ENCODE results near the gene C1QTNF4.
A peak's percentile ranks its signal among the peaks of the same experiment; 100 is the strongest.

The C1QTNF4 gene

DNA sequence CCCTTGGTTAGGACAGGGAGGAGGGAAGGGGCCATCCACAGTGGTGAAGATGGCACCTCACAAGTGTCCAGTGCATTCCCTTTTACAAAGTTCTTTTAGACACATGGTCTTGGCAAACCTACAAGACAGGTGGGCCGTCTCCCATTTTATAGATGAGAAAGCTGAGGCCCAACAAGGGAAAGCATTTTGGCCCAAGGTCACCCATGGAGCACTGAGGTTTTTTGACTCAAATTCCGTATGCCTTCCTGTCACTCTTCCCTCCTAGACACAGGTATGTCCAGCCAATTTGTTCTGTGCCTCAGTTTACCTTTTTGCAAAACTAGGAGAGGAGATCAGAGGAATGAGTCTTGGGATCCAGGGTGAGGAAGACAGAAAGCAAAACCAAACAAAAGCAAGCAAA, 1.2 kb downstream of the C1QTNF4 start:
- DNase-seq (ENCODE audit: low read depth): no peak

DNA sequence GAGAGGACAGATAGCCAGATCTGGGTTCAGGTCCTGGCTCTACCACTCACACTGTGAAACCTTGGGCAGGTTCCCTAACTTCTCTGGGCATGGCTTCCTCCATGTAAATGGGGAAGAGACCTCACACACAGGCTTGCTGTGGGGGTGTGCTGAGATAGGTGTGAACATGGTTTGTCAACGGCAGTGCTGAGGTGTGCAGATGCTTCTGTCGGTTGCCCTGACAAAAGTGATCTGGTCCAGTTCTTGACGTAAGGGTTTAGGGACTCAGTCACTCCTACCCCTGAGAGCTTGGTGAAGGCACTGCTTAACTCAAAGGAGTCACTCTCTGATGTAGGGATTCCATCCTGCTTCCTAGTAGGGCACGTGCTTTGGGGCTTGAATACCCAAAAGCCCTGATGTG, 2.0 kb downstream of the C1QTNF4 start:
- no peak for DNase-seq (ENCODE audit: low read depth)

DNA sequence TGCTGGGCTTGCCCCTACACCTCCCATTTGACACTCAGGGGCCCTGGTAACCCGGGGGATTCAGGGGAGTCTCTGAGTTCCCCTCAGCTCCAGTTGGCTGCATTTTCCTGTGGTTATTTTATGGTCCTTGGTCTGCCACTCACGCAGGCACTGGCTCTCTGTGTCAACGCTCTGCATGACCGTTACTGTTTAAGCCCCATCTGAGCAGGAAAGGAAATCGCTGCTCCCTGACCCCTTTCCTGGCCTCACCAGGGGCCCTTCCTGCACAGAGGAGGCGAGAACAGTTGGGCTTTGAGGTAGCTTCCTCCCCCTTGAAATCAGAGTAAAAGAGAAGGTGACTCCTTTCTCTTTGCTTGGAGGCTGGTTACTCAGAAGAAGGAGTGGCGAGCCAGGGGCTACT, 2.4 kb downstream of the C1QTNF4 start:
- no peak for DNase-seq (ENCODE audit: low read depth)

DNA sequence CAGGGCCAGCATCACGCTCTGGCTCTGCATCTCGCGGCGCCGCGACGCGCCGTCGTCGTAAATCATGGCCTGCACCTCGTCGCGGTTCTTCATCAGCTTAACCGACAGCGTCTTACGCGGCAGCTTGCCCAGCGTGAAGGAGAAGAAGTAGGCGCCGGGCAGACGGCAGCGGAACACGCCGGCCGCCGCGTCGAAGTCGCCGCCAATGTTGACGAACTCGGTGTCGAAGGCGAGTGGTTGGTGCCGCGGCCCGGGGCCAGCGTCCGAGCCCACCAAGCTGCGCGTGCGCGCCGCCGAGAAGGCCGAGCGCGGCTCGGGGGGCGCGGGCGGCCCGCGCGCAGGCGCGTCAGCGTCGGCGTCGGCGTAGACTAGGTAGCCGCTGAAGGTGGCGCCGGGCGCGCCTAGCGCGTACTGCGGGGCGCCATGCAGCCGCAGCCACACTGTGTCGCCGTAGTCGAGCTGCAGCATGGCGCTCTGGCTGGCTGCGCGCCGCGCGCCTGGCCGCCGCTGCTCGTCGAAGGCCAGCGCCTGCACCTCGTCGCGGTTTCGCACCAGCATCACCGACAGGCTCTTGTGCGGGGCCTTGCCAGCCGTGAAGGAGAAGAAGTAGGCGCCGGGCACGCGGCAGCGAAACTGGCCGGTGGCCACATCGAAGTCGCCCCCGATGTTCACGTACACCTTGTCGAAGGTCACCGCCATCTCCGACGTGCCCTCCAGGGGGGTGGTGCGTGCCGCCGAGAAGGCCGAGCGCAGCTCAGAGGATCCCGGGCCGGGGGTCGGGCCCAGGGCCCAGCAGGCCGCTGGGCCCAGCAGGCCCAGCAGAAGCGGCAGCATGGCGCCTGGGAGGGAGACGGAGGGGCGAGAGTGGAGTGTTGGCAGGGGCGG, 4.0 kb downstream of the C1QTNF4 start:
- DNase-seq (ENCODE audit: low read depth): no peak

DNA sequence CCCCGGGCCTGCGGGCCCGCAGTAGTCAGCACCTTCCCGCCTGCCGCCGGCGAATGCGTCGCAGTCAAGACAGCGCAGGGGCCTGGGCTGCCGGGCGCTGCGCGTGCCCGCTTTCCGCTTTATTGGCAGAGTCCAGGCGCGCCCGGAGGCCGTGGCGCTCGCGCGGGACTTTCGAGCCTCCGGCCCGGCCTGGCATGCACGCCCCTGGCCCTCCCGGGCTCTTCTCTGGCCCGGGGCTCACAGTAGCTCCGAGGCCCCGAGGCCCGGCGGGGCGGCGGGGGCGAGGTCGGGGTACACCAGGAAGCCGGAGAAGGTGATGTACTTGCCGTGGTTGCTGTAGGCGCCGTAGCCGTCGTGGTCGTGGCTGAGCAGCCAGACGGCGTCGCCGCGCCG, 4.6 kb downstream of the C1QTNF4 start:
- no peak for DNase-seq (ENCODE audit: low read depth)

DNA sequence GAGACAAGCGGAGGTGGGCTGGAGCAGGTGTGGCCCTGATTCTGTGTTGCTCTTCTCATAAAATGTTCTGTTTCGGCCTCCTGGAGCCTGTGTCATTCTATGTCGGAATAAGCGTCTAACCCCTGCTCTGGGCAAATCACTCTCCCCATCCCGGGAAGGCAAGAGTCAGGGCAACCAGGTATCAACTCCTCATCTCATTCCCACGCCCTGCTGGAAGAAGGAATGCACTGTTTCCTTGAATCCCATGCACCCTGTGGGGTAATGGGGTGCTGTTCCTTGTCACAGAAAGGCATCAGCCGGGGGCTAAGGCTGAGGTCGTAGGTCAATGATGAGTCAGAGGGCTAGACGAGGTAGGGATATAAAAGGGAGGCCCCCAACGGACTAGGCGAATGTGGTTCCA, 5.1 kb downstream of the C1QTNF4 start:
- DNase-seq (ENCODE audit: low read depth): no peak

DNA sequence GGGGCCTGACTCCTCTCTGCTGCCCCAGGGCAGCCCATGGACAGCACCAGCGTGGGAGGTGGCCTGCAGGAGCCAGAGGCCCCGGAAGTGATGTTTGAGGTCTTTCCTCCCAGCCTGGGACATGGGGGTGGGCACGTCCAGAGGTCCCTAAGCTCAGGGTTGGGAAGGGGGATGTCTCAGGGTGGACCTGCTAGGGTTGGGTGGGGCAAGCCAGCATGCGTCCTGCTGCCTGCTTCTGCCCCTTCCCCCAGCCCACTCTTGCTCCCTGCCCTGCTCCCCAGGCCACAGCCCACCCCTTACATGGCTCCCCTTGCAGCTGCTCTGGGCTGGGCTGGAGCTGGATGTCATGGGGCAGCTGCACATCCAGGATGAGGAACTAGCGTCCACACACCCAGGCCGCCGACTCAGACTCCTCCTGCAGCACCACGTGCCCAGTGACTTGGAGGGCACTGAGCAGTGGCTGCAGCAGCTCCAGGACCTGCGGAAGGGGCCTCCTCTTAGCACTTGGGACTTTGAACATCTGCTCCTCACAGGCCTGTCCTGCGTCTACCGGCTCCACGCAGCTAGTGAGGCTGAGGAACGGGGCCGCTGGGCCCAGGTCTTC, 6.4 kb downstream of the C1QTNF4 start:
- DNase-seq (ENCODE audit: low read depth): no peak

DNA sequence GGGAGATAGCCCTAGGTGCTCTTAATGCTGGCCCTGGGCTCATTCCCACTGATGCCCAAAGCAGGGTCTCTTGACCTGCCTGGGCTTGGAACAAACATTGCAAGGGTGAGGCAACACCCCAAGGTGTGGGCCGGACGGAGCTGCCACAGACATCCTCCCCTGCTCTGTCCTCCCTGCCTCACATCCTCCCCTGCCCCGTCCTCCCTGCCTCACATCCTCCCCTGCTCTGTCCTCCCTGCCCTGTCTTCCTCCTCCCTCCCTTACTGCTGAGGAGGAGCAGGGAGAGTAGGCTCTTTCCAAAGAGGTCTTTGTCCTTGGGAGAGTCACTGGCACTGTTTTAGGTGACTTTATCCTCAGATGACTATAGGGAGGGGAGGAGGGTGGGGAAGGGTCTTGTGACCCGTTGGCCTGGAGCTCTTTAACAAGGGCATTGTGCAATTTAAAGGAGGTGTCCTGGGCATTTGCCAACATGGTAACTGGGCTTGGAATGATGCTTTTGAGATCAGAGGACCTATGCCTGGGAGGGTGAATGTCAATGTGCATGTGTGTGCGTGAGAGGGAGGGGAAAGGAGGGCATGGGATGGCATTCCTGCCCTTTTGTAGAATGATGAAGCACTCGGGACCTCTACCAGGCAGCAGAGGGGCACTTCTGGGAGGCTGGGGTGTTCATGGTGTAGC, 7.0 kb downstream of the C1QTNF4 start:
- DNase-seq (ENCODE audit: low read depth): no peak

DNA sequence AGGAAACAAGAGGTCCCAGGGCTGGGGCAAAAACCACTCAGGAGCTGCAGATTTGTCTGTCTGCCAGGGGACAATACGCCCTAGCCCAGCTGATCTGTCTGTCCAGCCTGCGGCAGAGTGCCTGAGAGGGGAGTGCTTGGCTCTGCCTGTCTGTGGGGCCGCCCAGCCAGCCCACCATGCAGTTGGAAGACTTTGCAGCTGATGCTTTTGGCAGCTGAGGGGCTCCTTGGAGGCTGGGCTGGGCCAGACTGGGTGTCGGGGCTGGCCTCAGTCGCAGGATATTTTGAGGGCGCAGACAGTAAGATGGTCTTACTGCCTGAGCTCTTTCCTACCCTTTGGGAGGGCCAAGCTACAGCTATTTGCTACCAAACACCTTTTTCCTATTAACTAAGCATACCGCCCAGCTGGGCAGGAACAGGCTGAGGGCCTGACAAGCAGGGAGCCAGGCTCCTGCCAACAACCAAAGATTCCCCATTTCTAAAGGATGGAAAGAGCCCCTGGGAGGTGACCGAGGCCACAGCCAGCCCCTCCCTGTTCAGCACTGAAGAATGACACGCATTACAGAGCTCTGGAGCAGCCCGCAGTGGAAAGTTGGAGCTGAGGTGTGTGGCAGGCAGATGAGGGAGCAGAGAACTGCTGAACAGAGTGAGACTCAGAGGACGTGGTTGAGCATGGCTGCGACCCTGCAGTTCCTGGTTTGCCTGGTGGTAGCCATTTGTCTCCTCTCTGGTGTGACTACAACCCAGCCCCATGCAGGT, 7.9 kb downstream of the C1QTNF4 start, which contains the start of gene FAM180B:
Gene FAM180B, plus strand, starts transcription at position 581 of the 758 bp plus-strand sequence. Its CDS starts 91 bp downstream, at position 672.
- no peak for DNase-seq (ENCODE audit: low read depth)

DNA sequence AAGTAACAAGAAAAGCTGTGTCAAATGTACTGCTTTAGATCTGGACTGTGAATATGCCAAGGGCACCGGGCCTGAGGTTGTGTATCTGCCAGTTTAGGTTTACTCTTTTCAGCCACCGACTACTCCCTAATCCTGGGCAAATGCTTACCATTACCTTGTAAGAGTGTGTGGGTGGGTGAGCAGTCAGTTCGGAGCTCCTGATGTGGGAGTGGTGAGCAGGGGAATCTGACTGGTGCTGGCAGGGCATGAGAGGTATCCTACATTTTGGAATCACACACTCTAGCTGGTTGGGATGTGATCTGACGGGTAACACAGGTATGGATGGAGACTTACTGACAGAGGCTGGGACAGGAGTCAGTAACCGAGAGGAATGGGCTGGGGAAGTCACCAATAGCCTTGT, 10.4 kb downstream of the C1QTNF4 start:
- no peak for DNase-seq (ENCODE audit: low read depth)

DNA sequence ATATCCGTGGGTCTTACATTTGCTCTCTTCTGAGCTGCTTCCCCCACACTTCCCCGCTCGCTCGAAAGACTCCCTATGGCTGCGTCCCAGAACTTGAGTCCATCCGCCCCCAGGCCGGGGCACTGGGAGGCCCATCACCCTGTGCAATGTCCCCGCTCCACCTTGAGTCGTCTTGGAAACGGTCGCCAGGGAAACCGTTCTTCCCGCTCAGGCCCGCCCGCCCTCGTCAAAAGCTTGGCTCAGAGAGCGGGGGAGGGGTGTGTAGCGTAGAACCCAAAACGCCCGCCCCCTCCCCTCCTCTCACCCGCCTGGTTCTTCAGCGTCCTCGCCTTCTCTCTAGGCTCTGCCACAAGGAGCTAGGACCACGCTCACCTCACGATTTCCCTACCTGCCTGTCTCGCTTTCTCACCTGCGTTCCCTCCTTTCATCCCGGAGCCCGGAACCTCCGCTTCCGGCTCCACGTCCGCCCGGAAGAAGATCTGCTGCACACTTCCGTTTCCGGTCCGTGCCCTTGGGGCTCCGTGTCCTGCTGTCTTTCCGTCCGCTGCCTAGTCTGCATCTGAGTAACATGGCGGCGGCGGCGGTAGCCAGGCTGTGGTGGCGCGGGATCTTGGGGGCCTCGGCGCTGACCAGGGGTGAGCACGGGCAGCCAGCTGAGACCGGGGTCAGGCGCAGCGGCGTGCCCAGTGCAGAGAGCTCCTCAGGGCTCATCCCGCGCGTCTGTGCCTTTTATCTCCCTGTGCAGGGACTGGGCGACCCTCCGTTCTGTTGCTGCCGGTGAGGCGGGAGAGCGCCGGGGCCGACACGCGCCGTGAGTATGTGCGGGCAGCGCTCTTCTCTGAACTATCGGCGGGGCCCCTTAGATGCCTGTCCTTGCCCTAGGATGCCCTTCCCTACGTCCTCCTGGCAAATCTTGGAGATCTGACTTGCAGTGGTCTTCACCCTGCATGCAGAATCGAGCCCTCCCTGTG, 15.4 kb downstream of the C1QTNF4 start, which contains the start of the genes KBTBD4 and NDUFS3:
Gene KBTBD4, minus strand, starts transcription at position 447 of the 971 bp plus-strand sequence. Its CDS starts 19 bp downstream, at position 428.
Gene NDUFS3, plus strand, starts transcription at position 551 of the 971 bp plus-strand sequence. Its CDS starts 18 bp downstream, at position 569.
- DNase-seq (ENCODE audit: low read depth): peak; percentile 82

DNA sequence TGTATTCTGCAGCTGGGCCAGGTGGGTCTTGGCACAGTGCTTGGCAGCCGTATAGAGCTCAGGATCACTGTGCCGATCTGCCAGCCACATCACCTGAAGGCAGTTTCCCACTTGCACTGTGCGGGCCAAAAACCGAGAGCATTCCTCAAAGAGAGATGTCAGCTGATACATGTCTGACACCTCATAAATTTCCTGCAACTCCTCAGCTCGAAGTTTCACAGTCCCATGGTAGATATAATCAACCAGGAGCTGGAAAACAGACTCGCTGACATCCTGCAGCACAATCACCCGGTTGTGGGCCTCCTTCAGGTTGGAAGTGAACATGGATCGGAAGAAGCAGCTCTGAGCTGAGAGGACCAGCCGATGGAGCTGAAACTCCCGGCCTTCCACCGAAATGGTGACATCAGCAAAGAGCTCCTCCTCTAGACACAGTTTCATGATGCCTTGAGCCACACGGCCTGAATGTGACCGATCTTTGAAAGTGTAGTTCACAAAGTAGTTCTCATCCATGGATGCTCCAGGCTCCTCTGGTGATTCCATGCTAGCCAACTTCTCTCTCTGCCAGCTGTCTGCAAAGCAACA, 16.7 kb downstream of the C1QTNF4 start:
- no peak for DNase-seq (ENCODE audit: low read depth)

DNA sequence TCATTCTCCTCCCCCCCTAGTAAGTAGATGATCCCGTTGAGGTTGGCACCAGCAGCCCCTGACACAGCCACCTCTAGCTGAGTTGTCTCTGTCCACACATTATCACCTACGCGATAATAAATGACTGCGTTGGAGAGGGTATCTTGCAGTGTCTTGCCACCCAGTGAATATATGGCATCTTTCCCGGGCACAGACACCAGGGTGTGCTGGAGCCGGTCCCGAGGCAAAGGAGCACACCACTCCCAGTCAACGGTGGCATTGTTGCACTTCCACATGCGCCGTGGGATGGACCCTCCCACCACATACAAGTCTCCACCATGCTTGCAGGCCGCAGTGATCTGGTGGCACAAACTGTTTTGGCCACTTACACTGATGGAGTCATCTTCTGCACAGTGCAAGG, 20.9 kb downstream of the C1QTNF4 start:
- no peak for DNase-seq (ENCODE audit: low read depth)

DNA sequence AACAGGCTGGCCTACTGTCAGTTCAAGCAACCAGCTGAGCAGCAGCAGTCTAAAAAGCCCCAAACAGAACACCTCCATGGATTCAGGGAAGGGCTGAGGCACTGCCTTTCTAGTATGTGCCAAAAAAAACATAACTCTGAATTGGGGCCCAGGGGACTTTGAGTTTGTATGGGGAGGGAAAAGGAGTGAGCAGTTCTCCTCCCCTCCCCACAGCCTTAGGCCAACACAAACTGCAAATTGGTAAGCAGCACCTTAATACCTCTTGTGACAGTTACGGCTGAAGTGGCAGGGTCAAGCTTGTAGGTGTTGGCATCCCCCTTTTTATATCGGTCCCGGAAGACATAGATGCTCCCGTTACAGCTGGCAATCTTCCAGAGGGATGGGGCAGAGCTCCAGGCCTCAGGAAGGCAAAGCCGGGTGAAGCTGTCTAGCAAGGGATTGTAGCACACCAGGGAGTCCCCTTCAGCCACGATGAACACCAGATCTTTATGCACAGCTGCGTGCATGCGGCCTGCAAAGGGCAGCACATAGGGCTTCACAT, 21.4 kb downstream of the C1QTNF4 start:
- no peak for DNase-seq (ENCODE audit: low read depth)

DNA sequence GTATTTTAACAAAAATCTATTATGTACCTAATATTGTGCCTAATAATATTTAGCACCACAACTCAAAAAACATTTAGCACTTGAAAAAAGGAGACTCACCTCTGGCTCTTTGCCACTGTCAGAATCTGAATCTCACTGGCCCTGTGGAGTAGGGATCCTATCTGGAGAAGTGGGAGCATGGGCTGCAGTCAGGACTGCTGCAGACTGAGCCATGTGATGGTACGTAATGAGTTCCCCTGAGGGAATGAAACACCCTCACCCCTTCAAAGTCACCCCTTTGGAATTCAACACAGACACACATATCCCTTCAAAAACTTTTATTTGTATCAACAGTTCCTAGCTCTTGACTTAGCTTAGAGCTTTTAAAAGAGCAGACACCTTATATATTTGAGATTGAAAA, 22.3 kb downstream of the C1QTNF4 start:
- DNase-seq (ENCODE audit: low read depth): no peak

DNA sequence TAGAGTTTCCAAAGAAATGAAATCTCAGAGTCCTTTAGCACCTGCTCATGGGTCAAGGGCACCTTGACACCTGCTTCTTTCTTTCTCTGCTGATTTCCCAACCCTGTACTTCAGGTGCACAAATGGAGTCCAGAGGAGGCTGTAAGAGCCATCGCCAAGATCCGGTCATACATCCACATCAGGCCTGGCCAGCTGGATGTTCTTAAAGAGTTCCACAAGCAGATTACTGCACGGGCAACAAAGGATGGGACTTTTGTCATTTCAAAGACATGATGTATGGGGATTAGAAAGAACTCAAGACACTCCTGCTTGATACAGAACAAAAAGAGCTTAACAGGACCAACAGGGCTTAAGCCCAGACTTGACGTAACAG, 22.9 kb downstream of the C1QTNF4 start:
- no peak for DNase-seq (ENCODE audit: low read depth)

DNA sequence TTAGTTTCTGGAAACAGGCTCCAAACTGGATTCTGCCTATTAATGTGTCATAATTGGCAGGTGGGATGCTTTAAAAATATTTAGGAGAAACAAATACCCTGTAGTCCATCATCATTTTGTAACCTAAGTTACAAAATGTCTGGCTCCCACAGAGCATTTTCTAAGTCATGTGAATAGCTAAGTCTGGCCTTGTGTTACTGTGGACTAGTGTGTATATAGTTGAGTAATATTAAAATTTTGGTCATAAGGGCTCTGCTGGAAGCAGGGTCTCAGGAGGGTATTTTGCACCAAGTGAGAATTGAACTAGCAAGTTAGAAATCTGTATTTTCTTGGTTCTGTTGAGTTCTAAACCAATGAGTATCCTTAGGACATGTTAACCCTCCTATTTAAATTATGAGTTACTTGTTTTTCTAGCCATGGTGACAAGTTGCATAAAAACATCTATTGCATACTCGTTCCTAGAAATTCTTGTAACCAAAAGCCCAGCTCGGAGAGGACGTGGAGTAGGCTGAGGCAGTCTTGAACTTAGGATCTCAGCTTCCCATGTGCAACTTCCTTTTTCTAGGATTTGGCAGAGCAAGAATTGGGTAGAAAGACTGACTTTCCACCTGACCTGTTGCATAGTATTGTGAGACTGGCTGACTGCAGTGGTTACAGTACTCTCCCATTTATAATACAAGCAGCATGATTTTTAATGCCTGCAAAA, 23.4 kb downstream of the C1QTNF4 start:
- no peak for DNase-seq (ENCODE audit: low read depth)

DNA sequence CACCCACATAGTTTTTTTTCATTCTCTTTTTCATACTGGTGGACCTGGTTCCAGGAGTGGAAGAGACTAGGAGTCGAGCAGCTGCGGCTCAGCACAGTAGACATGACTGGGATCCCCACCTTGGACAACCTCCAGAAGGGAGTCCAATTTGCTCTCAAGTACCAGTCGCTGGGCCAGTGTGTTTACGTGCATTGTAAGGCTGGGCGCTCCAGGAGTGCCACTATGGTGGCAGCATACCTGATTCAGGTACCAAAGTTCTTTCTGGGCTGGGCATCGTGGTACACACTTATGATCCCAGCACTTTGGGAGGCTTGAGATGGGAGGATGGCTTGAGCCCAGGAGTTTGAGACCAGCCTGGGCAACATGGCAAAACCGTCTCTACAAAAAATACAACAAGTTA, 24.6 kb downstream of the C1QTNF4 start:
- DNase-seq (ENCODE audit: low read depth): no peak

DNA sequence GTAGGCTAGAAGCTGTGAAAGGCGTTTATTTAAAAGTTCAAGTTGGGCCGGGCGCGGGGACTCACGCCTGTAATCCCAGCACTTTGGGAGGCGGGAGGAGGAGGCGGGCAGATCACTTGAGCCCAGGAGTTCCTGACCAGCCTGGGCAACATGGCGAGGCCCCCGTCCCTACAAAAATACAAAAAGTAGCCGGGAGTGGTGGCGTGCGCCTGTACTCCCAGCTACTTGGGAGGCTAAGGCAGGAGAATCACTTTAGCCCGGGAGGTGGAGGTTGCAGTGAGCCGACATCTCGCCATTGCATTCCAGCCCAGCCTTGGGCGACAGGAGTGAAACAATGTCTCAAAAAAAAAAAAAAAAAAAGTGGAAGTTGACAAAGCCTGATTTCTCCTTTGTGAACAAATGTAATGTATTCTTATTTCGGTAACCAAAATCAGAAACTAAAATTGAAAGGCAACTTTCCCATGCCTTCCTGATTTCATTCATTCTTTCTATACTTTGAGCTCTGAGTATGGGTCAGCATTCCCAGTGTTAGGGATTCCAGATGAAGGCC, 28.0 kb downstream of the C1QTNF4 start:
- DNase-seq (ENCODE audit: low read depth): no peak
